CD4-positive, alpha-beta T cell treated with Interleukin-15 for 1 hour (primary cell): ENCODE data around the gene P2RX1.

ENCODE experiments used
- DNase-seq: peaks from one replicate; pipeline ENCODE4 v3.0.0-alpha.2; 2020

Gene P2RX1

DNA sequence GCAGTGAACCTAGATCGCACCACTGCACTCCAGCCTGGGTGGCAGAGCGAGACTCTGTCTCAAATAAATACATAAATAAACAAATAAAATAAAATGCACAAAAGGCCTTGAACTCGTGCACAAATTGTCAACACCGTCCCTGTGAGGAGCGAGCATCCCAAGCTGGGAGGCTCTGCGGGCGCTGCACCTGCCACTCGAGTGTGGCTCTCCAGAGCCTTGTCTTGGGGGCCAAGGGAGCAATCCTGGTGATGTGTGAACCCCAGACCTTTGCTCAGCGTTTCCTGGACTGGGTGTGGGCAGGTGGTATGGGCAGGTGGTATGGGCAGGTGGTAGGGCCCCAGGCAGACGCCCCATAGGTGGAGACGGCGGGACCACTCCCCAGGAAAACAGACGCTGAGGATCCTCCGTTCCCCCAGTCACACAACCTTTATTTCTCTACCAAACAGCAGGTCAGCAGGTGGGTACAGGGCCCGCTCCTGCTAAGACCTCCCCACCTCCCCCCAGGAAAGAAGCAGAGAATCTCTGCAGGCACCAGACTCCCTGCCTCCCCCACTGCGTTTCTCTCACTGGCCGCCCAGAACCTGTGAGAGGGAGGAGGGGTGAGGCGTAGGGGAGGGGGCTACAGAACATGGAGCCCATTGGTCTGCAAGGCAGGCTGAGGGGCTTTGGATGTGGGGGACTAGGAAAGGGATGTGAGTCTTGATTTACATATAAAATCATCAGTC is 7.4 kb upstream of the P2RX1 start:
- no peak for DNase-seq

DNA sequence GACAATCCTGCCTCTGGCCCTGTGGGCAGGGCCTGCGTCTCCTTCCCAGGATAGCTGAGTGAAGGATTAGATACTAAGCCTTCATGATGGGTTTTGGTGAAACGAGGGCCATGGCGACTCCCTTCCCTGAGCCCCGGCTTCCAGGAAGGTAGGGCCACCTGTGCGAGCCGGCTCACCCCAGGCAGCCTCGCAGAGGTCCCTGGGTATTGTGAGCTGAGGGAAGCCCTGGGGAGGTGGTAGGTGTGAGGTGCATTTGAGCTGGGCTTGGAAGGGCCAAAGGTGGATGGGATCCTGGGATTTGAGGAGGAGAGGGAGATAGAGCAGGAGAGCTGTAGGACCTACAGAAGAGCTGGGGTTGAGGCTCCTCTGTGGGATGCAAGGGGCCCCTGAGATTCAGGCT is 6.5 kb upstream of the P2RX1 start:
- no peak for DNase-seq

DNA sequence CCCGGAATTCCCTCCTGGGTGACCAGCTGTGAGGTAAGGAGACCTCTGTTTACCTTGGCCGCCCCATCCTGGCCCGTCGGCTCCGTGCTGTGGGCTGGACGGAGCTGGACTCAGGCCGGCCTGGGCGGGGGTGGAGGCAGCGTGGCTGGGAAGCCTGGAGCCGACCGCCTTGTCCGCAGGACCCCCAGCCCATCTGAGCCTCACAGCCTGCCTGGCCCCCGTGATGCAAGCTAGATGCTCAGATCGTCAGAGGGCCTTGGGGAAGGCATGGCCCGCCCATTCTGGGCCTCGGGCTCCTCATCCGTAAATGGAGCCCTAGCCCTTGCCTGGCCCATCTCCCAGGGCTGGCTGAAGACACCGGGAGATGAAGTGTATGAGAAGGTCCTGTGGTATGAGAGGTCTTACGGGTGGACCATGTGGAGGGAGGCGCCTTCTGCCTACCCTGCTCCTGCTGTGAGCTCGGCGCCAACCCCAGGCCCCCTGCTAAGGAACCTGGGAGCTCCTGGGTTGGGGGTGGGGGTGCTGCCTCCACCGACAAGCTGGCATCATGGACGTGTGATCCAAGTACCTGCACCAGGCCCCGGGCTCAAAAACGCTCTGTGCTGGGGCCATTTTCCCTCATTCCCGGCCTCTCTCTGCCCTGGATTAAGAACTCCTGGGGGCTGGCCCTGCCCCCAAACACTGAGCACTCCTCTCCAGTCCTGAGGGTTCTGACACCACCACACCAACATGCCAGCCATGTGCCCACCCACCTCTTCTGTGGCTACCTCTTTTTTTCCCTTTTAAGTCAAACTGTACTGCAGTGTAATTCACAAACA is 5.4 kb upstream of the P2RX1 start:
- DNase-seq, result no peak

DNA sequence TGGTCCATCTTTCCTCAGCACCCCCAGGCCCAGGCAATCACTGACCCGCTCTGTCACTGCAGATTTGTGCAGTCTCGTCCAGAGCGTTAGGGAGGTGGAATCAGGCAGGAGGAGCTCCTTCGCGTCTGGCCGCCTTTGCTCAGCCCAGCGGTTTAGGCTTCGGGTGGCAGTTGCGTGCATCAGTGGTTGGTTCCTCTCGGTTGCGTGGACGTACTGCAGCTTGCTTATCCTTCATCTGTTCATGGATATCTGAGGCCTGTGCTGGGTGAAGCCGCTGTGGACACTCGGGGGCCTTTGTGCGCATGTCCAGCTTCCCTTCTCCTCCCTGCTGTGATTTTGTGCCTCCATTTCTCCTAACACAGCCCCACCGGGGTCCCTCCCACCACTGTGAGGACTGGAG is 4.7 kb upstream of the P2RX1 start:
- DNase-seq, result no peak

DNA sequence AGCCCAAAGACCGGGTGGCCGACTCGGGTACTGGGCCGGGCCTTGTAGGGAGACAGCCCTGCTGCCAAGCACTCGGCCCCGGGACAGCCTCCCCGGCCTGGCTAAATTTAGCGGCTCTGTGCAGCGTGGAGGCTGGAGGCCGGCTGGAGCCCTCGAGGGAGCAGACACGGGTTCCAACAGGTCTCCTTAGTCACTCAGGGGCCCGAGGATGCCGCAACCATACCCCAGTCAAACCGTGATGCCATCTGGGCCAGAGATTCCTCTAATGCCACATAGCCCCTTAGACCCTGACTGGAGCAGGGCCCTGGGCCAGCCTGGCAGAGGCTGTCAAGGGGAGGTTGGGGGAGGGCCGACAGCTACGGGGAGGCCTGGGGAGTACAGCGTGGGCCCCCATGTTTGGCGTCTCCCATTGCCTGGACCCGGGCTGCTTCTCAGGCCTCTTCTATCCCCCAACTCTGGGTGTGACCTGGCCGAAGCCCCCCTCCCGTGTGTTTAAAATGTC is 2.9 kb upstream of the P2RX1 start:
- DNase-seq, result no peak

DNA sequence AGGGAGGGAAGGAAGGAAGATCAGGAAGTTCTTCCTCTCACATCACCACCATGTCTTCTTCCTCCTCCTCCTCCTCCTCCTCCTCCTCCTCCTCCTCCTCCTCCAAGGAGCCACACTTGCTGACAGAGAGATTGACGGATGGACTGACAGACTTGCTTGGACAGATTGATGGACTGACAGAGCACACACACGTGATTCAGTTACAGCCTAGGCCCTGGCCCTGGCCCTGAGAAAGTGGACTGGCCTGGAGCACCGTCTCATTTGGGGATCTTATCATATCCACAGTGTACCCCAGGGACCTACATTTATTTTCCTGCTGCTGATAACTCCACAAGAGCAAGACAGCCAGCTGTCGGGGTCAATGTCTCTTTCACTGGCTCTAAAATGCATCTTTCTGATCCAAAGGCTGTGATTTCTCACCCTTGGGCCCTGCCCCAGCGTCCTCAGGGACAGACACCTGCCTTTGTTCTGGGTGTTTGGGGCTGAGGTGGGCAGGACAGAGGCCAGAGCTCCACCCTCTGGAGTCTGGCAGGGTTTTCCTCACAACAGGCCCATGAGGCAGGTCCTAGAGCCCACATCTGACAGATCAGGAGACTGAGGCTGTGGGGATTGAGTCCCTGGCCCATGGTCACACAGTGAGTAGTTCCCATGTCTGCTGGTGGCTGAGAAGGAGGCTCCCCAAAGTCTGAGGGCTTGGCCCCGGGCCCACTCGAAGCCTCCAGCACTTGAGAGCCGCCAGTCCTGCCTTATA is 2.3 kb upstream of the P2RX1 start:
- DNase-seq, result no peak

DNA sequence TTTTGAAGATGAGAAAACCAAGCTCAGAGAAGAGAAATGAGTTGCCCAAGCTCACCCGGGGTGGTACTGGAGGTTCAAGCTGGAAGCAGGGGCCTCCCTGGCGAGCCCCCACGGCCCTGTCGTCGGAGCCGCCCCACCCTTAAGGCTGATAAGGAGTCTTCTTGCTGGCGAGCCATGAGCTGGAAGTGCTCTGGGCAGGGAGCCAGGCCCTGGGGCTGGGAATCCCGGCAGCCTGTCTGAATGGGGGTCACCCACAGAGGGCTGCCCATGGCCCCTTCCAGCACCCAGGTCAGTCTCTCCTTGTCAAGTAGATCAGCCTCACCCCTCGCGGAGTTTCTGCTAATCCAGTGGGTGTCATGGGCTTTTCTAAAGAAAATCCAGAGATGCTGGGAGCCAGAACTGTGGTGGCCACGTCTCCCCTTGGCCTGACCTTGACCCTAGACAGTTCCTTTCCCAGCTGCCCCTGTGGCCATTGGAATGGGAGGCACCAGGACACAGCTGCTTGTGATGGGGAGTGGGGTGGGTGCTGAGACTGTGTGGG is 1.2 kb upstream of the P2RX1 start:
- DNase-seq, result no peak

DNA sequence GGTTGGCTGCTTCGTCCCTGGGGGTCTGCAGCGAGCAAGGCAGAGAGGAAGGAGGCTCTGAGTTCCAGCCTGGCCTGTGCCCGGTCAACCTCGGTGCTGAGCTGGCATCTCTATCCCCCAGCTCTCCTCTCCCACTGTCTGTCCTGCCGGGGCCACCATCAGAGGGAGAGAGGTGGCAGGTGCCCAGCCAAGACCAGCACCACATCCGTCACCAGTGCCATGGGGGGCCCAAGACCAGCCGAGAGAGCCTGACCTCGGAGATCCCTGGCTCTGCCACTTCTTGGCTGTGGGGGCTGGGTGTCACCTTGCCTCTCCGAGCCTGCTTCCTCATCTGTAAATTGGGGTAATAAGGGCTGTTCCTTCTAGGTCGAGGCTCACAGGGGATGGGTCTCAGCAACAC is 560 bp upstream of the P2RX1 start:
- peak; percentile 45 for DNase-seq

DNA sequence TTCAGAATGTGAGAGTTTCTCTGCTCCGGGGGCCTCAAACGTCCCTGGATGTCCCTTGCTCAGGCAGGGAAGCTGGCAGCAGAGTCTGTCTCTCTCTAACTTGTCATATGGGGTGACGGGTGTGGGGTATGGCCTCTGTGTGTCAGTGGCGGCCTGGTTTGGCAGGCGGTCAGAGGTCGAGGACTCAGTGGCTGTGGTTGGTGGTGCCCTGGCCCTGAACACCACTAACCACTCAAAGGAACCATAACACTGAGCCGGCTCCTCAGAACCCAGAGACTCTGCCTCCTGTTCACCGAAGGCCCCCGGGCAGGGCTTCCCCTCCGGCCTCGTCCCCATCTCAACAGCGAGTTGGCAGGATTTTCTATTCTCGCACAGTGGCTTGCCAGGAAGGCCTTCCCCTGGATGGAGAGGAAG is 677 bp downstream of the P2RX1 start:
- DNase-seq, result peak; percentile 46

DNA sequence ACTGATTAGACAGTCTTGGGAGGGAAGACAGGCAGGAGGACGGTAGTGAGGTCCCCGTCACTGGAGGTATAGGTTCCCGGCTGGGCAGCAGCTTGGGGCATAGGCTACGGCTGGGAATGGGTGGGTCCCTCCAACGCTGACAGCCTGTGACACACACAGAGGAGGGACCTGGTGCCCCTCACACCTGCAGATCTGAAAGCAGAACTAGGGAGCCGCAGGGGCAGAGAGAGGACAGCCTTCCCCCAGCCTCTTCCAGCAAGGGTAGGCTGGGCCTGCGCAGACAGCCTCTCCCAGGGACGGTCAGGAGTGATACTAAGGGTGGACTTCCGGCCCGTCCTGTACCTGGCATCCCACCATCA is 2.0 kb downstream of the P2RX1 start:
- peak; percentile 83 for DNase-seq

DNA sequence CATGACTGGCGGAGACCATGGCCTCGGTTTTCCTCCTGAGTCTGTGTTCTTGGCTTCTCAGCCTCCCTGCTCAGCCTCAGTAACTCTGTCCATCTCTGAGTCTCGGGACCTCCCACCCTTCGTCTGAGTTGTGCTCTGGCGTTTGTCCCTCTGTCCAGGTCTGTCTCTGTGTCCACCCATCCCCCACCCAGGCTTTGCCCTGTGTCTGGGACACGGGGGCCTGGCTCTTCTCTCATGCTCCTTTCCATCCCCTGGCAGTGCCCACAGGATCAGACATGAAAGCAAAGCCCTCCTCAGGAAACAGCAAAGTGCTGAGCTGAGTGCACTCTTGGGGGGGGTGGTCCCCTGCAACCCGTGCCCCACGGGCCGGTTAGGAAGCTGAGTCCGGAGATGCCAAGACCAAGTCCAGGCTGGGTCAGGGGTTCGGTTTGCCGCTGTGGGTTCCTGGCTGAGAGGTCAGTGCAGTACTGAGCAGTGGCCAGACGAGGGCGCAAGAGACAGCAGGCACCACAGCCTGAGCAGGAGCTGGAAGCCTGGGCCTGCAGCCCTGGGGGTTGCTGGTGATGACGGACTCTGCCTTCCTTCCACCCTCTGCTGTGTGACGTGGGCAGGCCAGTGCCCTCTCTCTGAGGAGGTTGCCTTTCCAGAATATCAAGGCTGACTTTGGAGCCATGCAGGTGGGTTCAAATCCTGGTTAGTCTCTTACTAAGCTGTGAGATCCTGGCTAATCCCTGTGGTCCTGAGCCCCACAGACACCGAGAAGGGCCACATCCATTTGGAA is 2.5 kb downstream of the P2RX1 start:
- peak; percentile 86 for DNase-seq

DNA sequence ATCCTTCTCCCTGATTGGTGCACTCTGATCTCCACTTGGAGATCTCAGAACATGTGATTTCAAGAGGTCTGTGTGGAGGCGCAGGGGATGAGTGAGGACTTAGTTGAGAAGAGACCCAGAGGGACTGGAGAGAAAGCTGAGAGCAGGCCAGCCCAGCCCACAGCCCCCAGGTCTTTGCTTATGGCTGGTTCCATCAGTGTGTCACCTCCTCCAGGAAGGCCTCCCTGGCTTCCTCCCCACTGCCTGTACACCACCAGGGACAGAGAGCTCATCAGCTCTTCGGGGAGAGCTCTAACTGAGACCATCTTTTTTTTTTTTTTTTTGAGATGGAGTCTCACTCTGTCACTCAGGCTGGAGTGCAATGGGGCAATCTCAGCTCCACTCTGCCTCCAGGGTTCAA is 3.4 kb downstream of the P2RX1 start:
- DNase-seq, result no peak

DNA sequence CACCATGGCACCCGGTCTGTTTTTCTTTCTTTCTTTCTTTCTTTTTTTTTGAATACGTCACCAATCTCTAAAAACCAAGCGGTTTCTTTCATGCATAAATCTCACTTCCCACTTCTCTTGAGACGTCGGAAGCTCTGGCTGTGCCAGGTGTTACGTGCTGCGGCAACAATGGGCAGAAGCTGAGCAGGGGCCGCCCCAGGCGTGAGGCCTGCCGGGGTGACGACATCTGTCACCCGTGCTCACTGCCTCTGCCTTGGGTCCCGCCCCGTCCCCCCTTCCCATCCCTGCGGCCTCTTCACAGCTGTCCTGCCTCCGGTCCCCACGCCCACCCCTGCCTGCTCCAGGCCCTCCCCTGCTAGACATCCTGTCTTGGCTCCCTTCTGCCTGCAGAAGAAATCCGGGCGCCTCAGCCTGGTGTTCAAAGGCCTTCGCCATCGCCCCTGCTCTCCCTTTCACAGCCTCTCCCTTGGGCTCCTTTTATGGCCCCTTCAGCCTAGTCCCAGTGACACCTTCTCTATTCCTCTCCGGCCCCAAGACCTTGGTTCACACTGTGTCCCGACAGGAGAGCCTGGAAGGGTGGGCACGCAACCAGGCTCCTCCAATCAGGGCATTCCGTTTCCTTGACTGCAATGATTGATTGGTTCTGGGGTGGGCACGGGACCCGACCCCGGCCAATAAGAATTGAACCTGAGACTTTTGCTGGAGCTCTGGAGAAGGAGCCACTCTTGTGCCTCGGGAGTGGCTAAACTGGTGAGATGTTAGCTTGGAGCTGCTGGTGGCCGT is 4.8 kb downstream of the P2RX1 start:
- peak; percentile 94 for DNase-seq

DNA sequence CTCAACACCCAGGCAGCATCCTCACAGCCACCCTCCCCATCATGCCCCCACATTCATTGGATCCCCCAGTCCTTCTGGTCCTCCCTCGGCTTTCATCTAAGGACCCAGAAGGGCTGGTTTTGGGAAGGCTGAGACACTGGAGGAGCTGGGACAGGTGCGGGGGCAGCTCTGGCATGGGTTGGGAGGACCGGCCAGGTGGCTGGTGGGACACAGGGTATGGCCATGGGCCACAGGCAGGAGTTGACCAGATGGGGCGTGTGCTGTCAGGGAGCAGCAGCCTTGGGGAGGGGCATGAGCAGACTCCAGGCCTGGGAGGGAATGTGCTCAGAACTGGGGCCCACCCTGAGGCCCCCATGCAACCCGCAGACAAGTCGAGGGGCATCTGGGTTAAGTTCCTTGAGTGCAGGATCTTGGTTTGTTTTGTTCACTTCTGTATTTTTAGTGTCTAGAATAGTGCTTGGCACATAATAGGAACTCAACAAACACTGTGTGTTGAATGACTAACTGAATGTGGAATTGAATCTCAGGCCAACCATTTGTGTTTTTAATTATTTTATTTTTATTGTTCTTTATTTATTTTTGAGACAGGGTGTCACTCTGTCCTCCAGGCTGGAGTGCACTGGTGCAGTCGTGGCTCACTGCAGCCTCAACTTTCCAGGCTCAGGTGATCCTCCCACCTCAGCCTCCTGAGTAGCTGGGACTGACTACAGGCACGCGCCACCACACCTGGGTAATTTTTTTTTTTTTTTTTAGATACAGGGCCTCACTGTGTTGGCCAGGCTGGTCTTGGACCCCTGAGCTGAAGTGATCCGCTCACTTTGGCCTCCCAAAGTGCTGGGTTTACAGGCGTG is 5.6 kb downstream of the P2RX1 start:
- DNase-seq, result no peak

DNA sequence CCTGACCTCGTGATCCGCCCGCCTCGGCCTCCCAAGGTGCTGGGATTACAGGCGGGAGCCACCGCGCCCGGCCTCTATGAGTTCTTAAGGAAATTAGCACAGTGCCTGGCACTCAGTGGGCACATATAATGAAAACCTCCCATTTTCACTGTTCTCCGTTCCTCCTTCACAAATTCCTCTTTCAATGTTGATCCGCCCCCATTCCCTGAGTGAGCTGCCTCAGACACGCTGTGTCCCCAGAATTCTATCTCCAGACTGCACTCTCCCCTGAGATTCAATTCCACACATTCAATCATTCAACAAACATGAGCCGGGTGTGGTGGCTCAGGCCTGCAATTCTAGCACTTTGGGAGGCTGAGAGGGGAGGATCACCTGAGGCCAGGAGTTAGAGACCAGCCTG is 7.0 kb downstream of the P2RX1 start:
- DNase-seq, result no peak

DNA sequence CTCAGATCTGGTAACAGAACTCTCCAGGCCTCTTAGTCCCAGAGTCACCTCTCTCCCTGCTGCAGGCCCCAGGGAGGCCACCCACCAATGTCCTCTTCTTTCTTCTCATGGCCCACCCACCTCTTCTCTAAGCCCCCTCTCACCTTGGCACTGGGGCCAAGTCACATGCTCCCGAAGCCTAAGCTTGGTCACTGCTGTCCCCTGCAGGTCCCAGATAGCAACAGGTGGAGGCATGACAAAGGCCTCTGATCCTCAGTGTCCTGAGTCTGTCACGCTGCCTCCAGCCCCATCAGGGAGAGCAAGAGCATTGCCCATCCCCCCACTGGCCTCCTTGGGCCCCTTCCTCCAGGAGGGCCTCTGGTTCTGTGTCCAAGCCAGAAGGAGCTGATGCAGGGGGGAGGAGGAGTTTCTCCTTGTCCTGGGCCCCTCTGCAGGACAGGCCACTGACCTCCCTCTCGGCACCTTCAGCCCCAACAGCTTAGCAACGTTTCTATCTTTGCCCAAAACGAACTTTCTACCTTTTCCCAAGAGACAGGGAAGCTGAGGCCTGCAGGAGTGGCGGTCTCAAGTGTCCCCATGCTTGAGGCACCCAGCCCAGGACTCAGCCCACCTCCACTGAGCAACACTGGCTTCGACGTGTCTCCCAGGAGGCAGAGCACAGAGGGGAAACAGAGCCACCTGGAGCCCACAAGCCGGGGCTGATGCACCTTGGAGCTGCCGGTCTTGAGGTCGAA is 8.6 kb downstream of the P2RX1 start:
- DNase-seq, result no peak

DNA sequence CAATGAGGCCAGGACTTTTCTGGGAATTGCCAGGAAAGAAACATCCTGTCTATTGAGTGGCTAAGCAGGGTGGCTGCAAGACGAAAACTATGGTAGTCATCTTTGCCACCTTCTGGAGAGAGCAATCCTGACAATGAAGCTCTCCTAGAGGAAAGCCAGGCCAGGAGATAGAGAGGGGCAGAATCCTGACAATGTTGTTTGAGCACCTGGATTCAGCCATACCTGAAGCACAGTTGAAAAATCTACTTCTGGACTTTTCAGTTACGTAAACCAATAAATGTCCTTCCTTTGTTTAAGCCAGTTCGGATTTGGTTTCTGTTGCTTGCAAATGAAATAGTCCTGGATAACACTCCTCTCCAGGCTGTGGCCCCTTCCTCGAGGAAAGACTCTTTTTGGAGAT is 9.4 kb downstream of the P2RX1 start:
- DNase-seq, result no peak

DNA sequence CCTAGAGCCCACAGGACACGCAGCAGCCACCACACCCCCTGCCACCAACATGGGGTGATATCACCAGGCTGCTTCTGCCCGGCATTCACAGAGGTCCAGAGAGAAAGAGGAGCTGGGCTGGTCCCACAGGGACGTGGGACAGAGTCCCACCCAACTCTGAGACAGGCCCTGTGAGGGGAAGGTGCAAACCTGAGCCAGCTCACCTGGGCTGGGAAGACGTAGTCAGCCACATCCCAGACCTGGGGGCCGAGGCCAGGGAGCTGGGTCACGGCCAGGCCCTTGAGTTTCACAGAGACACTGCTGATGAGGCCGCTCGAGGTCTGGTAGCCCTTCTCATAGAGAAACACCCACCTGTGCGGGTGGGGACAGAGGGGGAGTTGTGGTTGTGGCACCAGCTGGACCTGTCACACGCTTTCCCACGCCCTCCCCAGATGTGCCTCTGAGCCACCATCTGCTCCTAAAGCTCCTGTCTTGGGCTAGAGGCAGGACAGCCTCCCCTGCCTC is 11.2 kb downstream of the P2RX1 start:
- DNase-seq, result no peak

DNA sequence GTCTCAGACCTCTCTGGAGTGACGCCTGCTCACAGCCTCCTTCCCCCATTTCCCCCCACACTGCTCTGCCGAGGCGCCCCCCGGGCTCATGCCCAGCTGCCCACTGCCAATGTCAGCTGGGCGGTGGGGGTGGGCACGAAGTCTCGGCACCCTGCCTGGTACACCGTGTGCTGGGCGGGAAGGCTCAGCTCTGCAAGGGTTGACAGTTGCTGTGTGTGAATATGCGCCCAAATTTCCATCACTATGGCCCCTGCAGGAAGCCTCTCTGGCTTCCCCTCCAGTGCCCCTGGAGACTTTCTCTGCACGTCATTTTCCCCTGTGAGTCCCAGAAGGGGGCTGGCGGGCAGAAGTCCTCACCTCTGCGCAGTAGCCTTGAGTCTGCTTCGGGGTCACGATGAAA is 11.8 kb downstream of the P2RX1 start:
- no peak for DNase-seq

DNA sequence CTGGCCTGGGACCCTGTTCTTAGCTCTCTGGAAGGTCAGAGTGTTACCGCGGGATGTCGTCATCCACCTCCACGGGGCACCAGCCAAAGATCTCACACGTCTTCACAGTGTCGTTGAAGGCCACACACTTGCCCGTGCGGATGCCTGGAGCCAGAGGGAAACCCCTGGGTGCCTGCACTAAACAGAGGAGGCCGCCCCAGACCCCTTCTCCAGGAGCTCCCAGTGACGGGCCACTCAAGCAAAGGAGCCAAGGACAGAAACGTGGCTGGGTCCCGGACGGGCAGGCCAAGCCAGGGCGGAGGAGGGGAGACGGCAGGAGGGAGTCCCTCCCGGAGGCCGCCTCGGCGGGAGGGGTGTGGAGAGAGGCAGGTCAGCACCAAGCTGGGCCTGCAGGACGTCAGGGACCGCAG is 12.4 kb downstream of the P2RX1 start:
- no peak for DNase-seq
